NCI-H460 (cell line): ENCODE measurements around the gene FEZF1. TPM values are rescaled to one million over a fixed set of nuclear protein-coding genes. Genes with fewer than 3 reads are reported as not detected.

Source experiments
- DNase-seq: peaks from one replicate; pipeline ENCODE4 v3.0.0-alpha.2; 2016; ENCODE audit warnings: low read depth; ENCODE audit errors: extremely low read depth
- polyA plus RNA-seq: library from polyadenylated mRNA; depleted of rRNA; stranded (reverse); fragments of >200 nt; gene quantifications from 2 replicates; pipeline ENCODE4 v1.2.3, GENCODE V29; 2014; cell fraction: nucleus; rRNA removed
- total RNA-seq: library from RNA; depleted of rRNA; stranded (reverse); fragments of >200 nt; shearing (Covaris generic); gene quantifications from 2 replicates; pipeline ENCODE4 v1.2.3, GENCODE V29; 2014; rRNA removed

Gene FEZF1
- total RNA-seq = 0.17 TPM in 1 of 2 replicates, not detected in the other
- polyA plus RNA-seq = not detected in 2 replicates

DNA sequence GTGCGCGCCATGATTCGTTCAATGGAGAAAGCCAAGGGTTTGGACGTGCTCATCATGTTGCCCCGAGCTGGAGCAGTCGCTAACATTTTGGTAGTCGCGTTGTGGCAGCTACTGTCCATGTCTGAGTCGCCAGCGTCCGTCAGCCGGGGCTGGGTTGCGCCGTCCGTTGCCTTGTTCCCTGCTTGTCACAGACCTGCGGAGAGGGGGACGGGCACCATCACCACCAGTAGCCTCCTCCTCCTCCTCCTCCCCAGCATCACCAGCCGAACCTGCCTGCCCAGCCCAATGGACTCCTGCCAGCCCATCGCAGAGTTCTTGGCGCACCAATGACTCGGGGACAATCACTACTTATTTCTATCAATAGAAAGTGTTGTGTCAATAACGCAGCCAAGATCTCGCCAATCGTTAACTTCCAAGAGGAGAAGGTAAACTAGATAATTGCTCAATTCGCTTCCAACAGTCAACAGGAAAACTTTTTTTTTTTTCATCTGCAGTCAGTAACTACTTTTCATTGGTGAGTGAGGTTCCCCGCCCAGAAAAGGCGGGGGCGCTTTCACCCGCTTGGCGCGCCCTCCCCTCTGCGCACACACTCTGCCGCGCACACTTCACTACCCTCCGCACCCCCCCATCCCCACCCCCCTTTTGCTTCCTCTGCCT lies at the start of gene FEZF1:
TSS of gene FEZF1 (minus strand) at position 432 of the 657 bp plus-strand sequence. CDS start at position 119, 313 bp downstream.
- no peak for DNase-seq

DNA sequence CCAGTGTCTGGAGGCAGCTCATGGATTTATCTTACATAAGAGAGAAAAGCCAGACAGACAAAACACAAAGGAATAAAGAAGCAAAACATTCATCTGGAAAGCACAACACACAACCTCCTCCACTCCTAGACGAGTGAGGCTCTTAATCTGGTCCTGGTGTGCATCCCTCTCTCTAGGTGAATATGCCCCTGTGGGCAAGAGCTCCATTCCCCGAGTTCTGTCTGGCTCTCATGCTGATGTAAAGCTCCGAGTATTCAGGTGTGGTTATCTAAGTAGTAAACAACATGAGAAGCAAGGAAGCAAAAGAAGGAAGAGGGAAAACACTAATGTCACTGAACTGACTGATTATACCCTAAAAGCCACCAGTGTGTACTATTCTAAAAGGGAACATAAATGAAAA lies 47.9 kb upstream of the FEZF1 start:
- no peak for DNase-seq

DNA sequence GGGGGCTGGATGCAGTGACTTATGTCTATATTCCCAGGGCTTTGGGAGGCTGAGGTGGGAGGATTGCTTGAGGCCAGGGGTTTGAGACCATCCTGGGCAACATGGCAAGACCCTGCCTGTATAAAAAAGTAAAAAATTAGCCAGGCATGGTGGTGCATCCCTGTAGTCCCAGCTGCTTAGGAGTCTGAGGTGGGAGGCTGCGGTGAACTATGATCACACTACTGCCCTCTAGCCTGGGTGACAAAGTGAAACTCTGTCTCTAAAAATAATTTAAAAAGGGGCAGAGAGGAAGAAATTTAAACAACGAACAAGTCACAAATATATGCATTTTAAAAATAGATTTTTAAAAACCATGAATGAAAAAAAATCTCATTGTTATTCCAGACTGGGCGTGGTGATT lies 46.2 kb upstream of the FEZF1 start:
- no peak for DNase-seq

DNA sequence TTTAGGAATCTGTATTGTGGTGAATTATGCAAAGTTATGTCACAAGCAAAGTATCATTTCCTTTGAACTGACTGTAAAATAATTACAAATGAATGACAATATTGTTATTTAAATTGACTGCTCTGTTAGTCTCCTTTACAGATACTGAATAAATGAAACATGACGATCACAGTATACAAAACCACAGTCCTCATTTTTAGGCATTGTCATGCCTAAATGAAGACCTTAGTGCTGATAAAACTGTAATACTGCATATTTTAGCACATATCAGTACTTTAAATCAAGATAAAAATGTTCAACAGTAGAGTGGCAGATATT lies 39.7 kb upstream of the FEZF1 start:
- DNase-seq = no peak

DNA sequence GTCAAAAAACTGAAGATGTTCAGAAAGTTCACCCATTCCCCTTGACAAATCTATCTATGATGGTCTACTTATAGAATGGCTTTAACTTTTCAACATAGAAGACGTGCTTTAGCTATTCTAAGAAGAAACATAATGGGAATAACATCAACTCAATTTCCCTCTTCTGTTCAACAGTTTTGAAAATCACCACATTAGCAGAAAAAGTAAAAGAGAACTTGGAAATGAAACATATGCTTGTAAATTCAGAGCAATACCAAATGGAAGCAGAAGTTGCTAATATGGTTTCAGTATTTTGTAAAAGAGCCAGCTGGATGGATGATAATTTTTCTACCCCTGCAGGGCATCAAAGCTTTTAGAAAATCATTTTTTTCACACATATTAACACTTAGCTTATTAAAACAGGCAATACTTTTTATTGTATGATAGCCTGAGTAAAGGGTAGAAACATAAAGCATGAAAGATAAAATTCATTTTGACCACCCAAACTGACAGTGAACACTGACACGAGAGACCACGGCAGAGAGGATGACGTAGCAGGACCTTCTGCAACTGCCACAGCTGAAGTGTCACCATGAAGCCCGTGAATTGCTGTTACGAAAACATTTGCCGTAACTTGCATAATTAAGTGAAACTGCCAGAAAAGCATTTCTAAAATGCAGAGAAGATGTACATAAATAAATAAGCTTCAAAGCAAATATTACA lies 39.2 kb upstream of the FEZF1 start:
- no peak for DNase-seq

DNA sequence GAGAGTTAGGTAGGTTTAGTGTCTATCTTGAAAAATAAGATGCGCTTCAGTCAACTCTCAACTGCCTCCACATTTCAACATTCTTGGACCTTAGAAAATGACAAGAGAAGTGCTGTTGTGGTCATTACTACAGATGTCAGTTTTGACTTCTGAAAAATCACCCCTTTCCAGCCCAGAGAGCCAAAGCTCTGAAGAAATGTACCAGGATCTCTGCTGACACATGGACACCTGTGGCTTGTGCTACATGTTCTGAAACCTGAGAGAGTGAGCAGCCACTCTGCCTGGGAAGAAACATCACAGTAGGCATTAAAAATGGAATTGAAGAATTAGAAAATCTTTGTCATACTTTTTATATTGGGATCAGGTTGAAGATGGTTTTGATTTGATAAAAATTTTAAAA lies 35.9 kb upstream of the FEZF1 start:
- DNase-seq = no peak

DNA sequence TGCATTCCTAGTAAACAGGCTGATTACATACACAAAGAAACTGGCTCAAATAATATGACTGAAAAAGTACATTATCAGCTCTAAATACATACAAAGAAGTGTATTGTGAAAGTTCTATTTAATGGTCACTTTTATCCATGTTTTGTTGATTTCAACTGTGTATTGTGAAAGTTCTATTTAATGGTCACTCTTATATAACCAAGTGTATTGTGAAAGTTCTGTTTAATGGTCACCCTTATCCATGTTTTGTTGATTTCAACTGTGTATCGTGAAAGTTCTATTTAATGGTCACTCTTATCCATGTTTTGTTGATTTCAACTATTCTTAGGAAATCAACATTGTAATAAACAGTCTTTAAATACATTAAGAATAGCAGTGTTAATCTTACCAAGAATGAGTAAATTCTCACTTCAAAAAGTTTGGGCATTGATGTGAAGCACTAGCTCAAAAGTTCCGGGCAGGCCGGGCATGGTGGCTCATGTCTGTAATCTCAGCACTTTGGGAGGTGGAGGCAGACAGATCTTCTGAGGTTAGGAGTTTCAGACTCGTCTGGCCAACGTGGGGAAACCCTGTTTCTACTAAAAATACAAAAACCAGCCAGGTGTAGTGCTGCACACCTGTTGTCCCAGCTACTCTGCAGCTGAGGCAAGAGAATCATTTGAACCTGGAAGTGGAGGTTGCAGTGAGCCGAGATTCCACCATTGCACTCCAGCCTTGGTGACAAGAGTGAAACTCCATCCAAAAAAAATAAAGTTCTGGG lies 34.8 kb upstream of the FEZF1 start:
- DNase-seq = no peak

DNA sequence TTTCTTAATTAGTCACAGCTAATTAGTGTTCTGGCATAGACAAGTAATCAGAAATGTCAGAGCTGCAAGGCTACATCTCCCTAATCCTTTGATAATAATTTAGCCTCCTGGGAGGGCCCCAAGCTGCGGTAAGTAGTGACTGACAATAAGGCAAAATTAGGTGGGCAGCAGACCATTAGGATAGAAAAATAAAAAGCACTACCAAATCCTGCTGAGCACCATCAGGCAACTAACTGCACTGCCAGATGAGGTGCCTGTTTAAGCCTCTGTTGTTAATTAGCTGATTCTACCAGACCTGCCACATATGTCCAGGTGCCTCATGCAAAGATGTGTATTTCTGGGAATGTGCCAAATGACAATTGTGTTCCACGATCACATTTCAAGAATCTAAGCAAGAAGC lies 32.5 kb upstream of the FEZF1 start:
- DNase-seq = no peak

DNA sequence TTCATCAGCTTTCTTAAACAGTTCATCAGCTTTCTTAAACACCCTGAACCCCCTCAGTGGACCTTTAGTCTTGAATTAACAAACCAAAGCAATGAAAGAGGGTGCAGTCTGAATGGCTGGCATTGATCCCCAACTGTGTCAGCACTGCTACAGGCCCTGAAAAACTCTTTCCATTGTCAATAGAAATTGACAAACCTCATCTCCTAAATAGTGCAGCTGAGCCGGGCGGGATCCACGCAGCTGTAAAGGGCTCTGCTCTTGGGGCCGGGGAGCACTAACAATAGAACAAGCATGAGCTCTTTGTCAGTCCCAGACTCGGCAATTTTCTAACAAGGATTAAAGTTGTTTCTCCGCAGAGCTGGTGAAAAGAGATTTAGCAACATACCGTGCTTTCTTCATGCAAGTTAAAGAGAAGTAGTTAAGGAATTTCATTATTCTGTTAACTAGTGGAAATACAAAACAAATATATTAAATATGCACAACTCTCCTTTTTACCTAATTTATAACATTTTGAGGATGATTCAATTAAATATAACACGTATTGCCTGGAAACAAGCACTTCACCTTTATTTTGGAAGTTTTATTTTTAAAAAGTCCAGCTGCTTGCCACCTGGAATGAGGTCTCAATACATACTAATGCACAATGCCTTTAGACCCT lies 24.7 kb upstream of the FEZF1 start:
- DNase-seq = no peak

DNA sequence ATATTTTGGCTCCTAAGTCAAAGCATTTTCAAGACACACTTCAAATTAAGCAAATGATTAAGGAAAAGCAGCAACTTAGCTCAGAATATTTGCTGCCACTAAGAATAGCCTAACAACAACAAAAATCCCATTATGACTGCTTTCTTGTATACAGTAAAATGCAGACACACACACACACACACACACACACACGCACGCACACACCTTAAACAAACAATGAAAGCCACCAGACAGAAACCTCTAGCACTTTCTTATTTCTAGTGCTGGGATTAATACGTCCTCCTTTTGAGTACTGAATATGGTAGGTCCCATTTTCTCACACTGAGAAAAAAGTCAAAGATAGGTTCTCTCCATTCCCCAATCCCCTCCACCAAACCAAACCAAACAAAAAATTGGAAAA lies 23.4 kb upstream of the FEZF1 start:
- DNase-seq = no peak

DNA sequence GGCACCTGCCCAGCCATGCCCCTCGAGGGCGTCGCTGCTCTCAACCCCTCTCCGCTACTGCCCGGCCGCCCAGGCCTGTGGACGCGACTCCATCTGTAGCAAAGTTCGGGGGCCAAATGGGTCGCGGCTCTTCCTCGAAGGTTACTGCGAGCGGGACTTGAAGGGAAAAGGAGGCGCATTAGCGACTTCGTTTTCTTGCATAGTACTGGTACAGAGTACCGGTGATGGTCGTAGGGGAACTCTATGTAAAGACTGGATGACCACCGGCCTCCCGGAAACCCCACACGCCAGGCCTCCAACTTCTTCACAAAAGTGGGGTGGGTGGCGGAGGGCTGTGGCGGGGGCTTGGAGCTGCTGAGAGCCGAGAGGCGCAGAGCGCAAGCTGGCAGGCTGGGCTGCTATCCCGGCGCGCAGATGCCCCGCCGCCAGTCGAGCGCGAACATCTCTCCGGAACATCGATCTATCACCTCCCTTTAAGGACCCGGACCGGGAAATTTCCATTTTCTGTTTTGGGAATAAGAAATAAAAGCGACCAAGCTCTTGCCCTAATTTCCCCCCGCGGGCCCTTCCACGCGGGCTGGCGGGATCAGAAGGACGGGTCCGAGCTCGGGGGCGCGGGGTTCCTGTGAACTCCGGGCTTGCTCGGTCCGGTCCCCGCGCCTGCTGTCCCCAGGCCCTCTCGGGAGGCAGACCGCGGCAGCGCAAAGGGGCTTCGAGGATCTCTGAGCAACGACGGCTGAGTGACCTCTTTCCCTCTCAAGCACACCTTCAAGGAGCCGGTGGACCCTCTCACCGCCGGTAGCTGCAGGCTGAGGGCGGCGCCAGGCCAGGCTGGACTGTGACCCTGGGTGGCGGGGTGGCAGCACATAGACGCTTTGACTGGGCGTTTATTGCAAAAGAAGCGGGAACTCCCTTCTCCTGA lies 12.2 kb upstream of the FEZF1 start:
- no peak for DNase-seq

DNA sequence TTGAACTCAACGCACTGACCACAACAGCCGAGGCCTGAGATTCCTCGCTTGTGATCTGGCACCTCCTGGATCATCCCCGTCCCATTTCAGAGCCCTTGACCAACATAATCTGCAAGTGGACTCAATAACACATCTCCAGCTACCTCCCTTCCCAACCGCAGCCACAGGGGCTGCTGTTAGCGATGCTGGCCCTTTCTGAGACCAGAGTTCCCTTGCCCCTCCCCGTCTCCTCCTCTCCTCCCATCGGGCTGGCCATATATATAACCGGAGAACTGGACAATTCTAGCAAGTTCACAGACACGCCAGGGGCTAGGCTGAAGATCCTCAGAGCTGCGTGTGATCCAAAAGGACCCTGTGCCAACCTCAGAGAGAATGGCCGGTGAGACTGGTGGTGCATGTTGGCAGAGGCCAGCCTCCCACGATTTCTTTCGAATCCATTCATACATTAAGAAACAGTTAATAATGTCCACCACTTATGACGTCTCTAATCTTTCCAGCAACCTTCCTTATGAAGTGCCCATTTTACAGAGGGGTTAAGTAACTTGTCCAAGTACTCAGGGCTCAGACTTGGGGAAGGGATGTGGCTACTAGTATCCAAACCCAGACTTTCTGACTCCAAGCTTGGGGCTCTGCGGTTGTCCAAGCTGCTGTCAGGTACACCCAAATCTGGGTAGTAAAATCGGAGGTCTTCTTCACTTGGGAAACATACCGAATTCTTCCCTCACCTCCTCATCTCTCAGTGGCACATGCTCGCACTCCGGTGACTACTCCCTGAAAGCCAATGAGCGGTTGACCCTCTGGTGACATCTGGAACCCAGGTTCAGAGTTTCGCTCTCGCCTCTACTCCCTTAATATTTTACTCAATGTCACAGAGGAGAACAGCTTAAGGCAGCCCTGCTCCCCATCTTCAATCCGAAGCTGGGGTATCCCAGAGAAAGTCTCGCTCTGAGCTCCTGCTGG lies 11.2 kb upstream of the FEZF1 start:
- DNase-seq = no peak

DNA sequence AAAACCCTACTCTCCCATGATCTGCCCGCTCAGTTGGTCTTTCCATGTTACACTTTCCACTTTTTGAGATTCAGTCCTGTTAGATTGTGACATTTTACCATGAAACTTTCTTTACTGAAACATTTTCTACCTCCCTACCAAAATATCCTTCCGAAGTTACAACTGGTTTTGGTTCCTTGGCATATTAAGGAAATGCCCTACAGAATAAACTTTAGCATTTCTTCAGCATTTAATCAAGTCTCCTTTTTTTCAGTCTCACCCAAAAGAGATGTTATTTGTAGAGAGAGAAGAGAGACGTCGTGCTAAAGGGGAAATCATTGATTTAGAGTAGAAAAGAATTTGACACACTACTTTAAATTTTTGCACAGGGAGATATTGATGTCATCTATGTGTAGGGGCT lies 9.7 kb upstream of the FEZF1 start:
- DNase-seq = no peak

DNA sequence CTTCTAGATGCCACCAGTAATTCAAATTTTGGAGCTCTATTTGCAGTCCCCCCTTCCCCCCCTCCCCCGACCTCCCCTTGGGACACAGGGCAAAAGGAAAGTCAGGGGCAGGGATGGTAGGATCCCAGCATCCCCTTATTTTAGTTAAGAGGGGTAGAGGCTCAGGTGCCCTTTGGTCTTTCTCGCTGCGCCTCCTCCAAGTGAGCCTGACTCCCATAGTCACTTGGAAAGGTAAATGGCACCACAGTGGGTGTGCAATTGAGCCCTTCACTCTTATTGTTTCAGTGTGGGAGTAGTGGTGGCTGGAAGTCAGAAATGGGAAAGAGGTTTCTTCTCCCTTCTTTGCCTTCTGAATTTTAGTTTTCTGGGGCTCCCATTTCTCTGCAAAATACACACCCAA lies 8.2 kb upstream of the FEZF1 start:
- DNase-seq = no peak

DNA sequence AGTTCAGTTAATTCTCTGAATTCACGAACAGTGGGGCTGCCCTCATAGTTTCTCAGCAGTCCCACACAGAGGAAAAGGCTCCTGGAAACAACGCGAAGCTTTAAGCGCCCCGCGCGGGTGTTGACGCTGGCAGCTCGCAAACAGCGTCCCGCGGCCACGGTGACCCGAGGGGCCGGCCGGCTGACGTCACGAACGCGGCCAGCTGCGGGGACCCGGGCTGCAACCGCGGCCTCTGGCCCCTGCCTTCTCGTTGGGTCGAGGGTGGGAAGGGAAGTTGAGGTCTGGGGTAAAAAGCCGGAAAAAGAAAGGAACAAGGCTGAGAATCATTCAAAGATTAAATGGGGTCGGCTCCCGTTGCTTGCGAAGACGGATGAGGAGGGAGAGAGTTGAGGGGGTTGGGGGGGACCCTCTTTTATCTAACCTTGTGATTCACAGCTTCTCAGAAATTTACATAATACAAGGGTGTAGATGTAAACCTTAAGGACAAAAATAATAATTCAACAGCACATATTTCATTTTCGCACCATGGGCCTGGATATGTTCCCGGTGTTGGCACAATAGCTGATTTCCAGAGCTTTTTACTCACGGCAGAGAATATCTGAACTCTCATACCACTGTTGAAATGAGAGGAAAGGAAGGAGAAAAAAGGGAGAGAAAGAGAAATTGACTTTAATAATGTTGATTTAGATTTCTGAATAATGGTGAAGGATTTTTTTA lies 7.3 kb upstream of the FEZF1 start:
- DNase-seq = no peak

DNA sequence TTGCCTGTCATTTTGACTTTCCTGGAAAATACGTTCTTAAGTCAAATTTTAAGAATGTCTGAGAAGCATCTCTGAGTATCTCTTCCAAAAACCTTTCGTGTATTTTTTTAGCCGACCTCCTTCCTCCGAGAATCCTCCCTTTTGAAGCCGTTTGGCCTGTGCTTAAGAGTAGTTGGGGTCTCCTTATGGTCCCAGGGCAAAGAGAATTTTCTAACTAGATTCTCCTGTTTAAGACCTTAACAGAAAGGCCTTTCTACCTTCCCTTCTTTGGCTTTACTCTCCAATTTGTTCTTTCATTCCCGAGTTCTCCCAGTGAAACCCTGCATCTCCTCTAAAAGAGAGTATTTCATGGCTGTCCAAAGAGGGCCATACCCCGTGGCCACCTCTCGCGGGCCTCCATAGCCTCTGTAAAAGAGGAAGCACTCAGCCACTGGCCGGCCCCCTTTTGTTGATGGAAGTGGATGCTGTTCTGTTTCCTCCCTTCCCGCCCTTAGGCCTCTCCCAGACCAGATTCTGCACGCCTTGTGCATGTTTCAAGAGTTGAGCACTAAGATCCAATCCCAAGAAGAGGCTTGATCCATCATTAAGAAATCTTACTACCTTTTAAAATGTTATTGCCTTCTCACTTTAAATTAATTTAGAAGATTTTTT lies 6.6 kb upstream of the FEZF1 start:
- no peak for DNase-seq

DNA sequence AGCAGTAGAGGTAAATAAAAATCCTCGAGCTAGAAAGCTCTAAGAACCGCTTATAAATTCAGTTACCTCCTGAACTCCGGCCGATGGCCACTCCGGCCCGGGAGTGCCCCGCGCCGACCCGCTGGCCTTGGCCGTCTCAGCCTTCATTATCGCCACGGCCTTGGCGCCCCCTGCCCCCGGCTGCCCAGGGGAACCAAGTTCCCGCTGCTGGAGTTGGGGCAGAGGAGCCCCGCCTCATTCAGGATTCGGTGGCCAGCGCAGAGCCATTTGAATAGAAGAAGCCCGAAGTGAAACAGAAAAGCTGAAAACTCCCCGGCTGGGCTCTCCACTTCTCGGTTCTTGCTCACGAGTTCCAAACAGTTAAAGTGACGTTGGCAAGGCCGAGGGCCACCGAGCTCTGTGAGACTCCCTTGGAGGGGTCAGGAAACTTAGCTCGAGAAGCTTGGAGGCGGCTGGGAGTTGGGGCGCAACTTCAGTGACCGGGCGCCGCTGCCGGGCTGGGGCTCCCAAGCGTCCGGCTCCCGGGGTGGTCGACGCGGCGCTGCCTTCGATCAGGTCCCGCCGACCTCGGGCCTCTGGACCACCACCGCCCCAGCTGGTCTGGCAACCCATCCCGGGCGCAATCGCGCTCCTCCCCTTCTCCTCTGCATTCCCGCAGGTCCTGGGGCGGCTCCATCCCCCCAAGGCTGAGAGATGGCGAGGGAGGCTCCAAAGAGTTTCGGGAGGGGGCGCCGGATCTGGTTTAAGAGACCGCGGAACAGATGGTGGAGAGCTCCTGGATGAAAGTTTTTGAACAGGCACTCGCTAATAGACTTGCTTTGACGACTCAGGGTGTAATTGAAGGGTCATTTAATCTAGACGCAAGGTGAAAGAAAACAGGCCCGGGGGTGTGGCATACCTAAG lies 5.8 kb upstream of the FEZF1 start:
- no peak for DNase-seq
